HG03558 (cell line): ENCODE results near the gene TRABD2A.

Experiments used
- ATAC-seq: cut with Tn5 transposase; IDR thresholded peaks from one replicate; pipeline ENCODE4 v1.9.1; 2021; ENCODE audit warnings: moderate number of reproducible peaks; ENCODE audit not compliant: unreplicated experiment; ENCODE audit errors: extremely low read depth

The TRABD2A gene

DNA sequence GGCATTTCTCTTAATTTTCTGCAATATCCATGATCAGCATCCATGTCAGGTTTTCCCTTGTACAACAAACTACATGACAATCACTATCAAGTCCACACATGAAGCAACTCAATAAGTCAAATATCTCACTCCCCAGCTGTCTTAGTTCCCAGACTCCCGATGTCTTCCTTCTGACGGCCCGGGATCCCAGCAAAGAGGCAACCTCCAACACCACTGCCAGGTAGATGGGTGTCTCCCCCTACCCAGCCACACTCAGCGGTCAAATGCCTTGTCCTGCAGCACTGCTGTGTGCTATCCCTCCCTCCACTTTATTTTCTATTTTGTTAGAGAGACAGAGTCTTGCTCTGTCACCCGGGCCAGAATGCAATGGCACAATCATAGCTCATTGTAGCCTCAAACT, 23.3 kb downstream of the TRABD2A start:
- ATAC-seq, result no peak

DNA sequence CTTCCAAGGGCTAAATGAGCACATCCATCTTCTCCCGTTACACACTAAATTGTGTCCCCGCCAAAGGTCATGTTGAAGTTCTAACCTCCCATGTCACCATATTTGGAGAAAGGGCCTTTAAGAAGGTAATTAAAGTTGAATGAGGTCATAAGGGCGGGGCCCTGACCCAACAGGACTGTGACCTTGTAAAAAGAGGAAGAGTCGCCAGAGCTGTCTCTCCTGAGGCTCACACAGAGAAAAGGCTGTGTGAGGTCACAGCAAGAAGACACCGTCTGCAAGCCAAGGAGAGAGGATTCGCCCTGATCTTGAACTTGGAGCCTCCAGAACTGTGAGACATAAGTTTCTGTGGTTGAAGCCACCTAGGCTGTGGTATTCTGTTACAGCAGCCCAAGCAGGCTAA, 24.1 kb downstream of the TRABD2A start:
- no peak for ATAC-seq

DNA sequence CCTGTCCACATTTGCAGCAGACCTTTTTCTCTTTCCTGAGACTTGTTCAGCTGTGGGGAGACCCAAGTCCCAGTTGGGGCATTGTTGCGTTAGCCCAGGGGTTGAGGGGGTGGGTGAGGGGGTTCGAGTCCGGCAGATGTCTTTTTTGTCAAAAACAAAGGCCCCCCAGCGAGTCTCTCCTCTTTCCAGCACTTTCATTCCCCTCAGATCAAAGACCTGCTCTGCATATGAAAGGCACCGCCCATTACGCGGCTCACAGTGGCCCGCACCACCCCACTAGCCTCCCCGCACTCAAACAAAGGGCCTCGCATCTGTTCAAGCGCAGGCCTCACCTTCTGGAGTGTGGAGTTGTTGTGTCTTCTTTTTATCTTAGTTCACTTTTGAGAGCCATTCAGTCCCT, 25.2 kb downstream of the TRABD2A start:
- no peak for ATAC-seq

DNA sequence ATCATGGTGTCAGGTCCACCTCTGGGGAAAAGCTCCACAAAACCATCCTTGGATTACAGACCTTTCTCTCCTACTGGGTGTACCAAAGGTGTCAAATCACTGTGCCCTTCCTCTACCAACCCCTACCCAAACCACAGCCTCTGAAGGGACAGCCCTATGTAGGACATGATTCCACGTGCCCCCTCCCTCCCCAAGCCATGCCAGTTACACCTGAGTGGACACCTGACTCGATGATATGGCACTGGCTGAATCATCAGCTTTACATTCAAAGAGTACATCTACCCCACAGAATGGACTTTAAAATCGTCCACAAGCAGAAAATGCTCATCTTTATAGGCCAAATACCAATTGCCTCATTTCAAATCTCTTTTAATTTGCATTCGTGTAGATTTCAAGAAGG, 26.0 kb downstream of the TRABD2A start:
- ATAC-seq, result no peak

DNA sequence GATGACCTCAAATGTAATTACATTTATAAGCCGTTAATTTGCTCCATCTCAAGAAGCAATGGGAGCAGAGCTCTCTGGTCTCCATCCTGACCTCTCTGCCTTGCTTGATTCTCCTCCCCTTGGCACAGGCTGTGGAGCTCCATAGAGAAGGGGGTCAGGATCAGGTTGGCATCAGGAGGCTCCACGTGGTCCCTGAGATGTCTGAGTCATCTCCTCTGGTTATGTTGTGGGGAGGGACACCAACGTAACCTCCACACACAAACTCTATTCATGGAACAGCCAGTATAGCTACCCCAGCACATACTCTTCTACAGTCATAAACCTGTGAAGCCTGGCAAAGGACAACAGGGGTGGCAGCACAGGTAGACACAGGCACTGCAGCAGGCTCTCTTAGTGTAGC, 29.0 kb downstream of the TRABD2A start:
- no peak for ATAC-seq

DNA sequence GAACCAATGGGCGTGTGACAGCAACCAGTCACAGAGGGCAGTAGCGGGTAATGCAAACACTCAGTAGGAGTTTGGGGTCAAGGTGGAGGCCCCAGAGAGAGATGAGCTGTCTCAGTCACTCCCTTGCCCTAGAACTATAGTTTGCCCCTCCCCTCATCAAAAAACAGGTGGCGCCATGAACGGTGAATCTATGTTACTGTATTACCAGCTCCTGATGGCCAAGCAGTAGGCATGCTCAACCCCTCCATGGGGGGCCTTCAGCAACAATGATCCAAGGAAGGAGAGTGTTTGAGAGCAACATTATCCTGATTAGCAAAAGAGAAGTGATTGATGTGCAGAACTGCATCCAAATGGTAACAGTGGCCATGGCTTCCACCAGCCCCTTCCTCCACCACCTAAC, 30.4 kb downstream of the TRABD2A start:
- ATAC-seq, result no peak

DNA sequence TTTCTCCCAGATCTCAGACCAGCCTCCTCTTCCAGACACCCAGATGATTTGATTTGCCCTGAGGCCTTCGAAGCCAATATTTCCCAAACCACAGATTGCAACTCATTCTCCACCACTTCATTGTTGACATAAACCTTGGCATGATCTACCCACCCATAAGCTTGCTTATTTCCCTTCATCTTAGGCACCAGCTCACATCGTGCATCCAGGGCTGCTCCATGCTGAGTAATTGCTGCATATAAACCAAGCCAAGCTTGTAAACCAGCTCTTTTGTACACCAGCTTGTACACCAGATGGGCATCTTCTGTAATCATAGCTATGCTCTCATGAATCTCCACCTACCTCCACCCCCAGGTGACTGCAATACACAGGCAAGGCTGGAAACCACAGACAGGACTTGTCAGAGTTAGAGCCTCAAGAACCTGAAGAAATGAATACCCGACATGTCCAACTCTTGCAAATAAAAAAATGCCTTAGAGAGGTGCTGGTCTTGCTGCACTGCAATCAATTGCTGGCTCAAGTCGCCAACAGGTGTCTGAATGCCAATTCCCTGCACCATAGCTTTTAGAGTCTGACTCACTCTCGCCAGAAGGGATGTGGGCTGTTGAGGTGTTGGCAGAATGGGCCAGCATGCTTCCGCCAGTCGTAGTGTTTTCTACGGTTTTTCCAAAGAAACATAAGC, 31.5 kb downstream of the TRABD2A start:
- ATAC-seq, result no peak

DNA sequence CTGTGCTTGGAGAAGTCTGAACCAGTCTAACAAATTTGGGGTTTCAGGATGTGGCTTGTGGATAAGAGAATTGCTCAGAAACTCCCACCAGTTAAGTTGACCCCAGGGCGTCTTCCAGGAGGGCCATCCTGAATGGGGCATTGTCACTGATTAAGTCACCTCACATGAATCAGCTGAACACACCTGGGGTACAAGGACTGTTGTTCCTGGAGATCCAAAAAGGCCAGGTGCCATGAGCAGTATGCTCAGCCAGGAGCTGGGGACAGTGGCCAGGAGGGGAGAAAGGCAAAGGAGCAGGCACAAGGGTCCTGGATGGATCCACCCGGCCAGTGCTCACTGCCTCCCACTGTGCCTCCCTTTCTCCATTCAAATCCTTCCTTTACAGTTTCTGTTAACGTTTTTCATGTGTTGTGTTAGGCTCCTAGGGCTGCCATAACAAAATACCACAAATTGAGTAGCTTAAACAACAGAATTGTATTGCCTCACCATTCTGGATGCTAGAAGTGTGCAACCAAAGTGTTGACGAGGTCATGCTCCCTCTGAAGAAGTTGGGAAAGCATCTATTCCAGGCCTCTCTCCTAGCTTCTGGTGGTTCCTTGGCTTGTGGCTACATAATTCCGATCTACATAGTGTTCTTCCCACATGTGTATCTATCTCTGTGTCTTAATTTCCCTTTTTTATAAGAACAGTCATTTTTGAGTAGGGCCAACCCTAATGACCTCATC, 33.4 kb downstream of the TRABD2A start:
- no peak for ATAC-seq

DNA sequence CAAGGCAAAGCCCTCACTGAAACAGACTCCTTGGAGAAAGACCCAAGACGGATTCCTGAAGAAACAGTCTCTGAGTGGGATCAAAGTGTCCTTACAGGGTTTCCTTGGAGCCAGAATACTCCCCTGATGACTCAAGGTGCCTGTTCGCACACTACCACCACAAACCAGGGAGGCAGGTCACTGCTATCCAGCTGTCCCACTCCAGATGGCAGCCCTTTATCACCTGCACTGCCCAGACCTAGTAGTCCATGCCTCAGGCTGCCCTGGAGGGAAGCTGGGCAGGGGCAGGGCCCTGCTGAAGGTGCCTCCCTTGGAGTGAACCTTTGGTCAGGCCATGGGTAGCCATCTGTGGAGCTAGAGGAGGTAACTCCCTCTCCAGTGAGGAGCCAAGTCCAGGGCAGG, 34.1 kb downstream of the TRABD2A start:
- no peak for ATAC-seq

DNA sequence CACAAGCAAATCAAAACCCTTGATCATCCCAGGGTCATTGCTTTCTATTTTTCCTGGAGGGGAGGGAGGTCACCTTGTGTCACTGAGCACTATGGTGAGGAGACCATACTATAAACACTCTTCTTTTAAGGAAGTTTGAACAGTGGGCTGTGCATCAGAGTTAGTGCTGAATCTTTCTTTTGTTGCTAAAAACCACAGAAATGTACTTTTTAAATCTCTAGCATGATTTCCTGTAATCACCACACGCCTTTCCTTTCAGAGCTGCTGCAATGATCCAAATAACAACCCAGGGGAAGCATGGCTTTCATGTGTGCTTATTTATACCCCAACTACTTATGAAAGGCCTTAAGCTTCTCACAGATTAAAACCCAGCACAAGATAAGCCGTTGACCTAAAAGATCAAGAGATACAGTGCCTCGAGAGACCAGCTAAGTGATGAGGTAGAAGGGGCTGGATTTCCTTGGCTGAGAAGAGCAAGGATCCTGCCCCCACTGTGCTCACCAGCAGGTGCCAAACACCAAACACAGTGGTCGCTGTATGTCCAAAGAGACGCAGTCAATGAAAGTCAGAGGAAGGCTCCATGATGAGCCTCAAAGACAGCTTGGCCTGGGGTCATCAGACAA, 34.7 kb downstream of the TRABD2A start:
- no peak for ATAC-seq

DNA sequence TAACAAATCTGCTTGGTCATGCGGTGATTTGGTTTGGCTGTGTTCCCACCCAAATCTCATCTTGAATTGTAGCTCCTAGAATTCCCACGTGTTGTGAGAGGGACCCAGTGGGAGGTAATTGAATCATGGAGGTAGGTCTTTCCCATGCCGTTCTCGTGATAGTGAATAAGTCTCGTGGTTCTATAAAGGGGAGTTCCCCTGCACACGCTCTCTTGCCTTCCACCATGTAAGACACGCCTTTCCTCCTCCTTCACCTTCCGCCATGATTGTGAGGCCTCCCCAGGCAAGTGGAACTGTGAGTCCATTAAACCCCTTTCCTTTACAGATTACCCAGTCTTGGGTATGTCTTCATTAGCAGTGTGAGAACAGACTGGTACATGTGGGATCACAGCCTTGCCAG, 36.7 kb downstream of the TRABD2A start:
- ATAC-seq, result no peak

DNA sequence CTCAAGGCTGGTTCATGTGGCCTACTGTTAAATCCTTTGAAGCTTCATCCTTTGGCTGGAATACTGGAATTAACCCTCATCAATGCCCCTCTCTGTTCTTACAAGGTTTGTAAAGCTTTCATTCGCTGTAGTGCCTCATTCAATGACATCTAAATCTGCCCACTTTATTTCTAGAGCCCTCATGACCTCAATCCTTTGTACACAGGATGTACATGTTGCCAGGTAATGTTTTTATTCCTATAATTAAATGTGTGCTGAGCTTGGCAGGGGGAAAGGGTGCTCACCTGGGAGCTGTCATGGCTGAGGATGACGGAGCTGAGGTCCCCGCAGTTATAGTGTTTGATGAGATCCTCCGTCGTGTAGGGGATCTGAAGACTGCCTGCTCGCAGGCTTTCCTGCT, 39.3 kb downstream of the TRABD2A start:
- no peak for ATAC-seq

DNA sequence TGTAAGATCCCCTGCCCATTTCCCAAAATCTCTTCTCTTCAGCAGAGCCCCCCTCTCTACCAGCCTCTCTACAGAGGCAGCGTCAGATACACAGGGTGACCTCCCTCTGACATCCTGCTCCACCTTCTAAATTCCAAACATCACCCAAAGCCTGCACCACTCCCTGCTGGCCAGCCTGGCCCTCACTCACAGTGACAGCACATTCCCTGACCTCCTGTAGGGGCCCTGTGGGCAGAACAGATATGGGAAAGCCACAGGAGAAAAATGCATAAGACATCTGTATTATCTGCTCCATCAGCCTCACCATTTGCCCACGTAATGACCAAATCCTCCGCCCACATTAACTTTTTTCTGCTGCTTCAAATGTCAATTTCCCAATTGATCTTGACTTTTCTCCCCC, 40.6 kb downstream of the TRABD2A start:
- ATAC-seq, result no peak

DNA sequence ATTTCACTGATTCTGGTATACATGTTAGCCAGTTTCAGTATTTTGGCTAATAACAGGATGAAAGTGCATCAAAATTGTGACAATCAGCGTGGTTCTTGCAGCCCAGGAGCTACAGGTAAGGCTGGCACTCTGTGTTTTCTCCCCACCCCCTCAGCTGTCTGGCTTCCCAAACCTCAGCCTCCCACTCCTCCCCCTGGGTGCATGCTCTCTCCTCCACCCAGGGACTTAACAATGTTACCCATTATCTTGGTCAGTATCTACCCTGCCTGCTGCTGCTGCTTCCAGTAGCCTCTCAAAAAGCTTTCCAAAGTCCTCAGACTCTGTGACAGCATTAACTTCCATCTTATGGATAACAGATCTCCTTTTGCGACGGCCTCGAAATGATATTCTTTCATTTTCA, 41.0 kb downstream of the TRABD2A start:
- ATAC-seq, result no peak

DNA sequence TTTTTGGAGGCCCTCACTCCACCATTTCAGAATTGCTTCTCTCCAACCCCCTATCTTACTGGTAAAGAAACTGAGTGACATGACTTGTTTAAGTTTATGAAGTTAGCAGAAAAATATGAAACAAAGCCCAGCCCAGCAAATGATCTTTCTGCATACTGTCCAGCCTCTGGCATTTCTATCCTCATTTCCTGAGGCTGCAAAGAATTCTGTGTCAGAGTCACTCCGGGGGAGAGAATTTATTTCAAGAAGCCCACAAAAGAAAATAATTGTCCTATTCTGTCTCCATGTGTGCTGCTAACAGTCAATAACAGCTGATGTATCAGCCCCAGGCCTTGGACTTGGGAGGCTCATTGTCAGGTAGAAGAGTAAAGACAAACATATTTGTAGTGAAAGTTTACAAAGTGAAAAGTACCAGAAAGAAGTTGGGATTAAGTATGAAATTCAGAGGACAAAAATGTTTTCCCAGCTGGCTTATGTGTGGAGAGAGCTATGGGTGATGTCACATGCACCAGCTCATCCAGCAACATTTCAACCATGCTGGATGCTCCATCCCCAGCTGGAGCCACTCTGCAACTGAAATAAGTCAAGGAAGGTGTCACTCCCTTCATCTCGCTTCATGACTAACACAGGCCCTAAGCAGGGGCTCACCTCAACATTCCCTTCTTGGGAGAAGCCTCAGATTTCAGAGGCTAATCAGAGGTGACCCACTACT, 42.3 kb downstream of the TRABD2A start:
- no peak for ATAC-seq

DNA sequence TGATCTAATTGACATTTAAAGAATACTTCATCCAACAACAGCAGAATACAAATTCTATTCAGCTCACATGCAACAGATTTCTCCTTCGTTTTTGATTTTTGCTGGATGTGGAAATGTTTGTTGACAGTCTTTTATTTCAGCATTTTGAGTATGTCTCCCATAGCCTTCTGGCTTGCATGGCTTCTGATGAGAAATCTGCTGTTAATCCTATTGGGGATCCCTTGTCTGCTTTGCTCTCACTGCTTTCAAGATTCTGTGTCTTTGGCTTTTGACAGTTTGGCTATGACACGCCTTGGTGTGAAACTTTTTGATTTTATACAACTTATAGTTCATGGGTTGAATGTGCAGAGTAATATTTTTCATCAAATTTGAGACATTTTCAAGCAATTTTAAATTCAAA, 44.7 kb downstream of the TRABD2A start:
- no peak for ATAC-seq

DNA sequence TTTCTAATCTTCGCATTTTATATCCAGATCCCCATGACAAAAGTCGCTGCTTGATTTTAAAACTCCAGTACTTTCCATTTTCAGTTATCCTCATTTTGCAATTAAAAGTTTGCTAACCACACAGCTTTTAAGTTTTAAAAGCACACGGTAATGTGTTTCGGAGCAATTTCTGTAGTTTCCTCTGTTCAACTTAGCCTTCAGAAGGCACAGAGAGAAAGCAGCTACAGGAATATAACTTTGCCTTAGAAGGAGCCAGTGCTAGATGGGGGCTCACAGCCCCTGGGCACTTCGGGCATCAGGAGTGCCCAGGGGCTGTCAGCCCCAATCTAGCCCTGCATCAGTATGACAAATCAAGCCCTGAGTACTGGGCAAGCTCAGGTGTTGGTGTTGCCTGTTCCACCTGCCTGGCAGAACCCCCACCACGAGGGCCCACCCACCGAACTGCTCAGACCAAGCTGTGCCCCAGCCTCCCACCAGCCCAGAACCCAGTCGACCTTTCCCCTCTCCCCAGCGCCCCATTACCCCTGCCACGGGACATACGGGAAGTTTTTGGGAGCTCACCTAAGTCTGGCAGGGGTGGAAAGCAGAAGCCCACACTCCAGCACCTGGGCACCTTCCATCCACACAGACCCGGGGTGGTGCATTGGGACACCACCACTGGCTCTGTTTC, 47.3 kb downstream of the TRABD2A start:
- ATAC-seq, result no peak

DNA sequence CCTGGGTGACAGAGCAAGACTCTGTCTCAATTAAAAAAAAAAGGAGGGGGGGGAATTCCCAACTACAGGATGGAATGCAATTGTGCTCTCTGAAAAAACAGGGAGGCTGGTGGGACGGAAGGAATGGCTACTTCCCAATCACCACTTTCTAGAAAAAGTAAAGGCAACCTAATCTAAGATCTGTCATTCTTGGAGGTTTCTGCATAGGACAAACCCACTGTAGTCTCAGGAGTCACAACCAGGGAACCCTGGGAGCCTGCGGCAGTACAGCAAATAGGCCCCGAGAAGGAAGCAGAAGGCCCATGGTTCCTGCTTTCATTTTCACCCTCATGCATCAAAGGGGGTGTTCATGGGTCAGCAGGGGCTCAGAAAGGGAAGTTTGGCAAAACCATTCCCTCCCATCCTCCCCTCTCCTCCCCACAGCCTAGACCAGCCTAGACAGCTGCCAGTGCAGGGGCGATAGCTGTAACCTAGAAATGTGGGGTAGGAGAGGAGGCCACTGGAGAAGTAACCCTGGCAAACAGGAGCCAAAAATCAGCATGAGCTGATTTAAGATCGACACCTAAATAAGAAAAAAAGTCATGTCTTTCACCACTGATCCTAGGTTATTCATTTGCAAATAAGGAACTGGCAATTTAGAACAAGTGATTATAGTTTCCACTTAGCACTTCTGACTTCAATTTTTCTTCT, 48.0 kb downstream of the TRABD2A start:
- peak; percentile 76 for ATAC-seq

DNA sequence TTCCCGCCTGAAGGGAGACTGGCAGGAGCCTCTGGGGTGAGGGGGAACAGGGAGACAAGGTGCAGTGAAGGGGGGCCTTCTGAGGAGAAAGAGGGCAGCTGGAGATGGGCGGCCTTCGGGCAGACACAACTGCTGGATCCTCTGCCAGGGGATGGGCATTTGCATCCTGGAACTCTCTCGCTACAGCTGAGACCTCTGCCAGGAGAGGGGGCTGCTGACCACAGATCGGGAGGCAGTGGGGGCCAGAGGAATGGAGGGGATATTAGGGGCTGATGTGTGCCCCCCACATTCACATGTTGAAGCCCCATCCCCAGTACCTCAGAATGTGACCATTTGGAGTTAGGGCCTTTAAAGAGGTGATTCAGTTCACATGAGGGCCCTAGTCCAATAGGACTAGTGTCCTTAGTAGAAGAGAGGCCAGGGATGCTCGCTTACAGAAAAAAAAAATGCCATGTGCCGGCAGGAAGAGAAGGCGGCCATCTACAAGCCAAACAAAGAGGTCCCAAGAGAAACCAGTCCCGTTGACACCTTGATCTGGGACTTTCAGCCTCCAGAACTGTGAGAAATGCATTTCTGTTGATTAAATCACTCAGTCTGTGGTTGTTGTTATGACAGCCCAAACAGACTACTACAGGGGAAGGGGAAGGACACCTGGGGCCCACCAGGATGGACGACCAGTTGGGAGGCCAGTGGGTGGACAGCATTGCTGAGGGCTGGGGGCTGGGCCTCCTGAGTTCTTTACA, 50.0 kb downstream of the TRABD2A start:
- no peak for ATAC-seq
